Large intestine (tissue), 1 donor: ENCODE measurements around the gene TUSC2. TPM values are rescaled to one million over a fixed set of nuclear protein-coding genes. Genes with fewer than 3 reads are reported as not detected.

ENCODE experiments used
- polyA plus RNA-seq: library from polyadenylated mRNA; unstranded; fragments of 120-200 nt; gene quantifications from one replicate; pipeline ENCODE4 v1.2.1, GENCODE V29; 2013

TUSC2 gene
- polyA plus RNA-seq, 1 donor: 28.0 TPM

Other genes with a start within 250 kb of the TUSC2 start
- gene RBM5, start 239.3 kb downstream of the TUSC2 start, polyA plus RNA-seq: 272 TPM
- 8.9 TPM for gene SEMA3F, start 172.9 kb downstream of the TUSC2 start, polyA plus RNA-seq
- not detected for gene GNAT1, start 136.6 kb downstream of the TUSC2 start, polyA plus RNA-seq
- 2.0 TPM for gene SLC38A3, start 123.0 kb downstream of the TUSC2 start, polyA plus RNA-seq
- gene GNAI2, start 92.0 kb downstream of the TUSC2 start, polyA plus RNA-seq: 118 TPM
- gene SEMA3B, start 59.1 kb downstream of the TUSC2 start, polyA plus RNA-seq: 87.0 TPM
- 0.25 TPM for gene LSMEM2, start 49.1 kb downstream of the TUSC2 start, polyA plus RNA-seq
- gene IFRD2, start 35.8 kb downstream of the TUSC2 start, polyA plus RNA-seq: 55.4 TPM
- gene HYAL3, start 28.8 kb downstream of the TUSC2 start, polyA plus RNA-seq: 2.7 TPM
- gene NAA80, start 28.8 kb downstream of the TUSC2 start, polyA plus RNA-seq: 9.6 TPM
- 2.1 TPM for gene HYAL1, start 24.6 kb downstream of the TUSC2 start, polyA plus RNA-seq
- 37.2 TPM for gene HYAL2, start 5.5 kb downstream of the TUSC2 start, polyA plus RNA-seq
- gene RASSF1, start 12.6 kb upstream of the TUSC2 start, polyA plus RNA-seq: 19.5 TPM
- 0.99 TPM for gene ZMYND10, start 17.5 kb upstream of the TUSC2 start, polyA plus RNA-seq
- 20.7 TPM for gene NPRL2, start 22.6 kb upstream of the TUSC2 start, polyA plus RNA-seq
- gene CYB561D2, start 22.6 kb upstream of the TUSC2 start, polyA plus RNA-seq: 20.6 TPM
- 44.2 TPM for gene TMEM115, start 31.3 kb upstream of the TUSC2 start, polyA plus RNA-seq
- gene CACNA2D2, start 175.4 kb upstream of the TUSC2 start, polyA plus RNA-seq: 7.5 TPM
- gene C3orf18, start 239.5 kb upstream of the TUSC2 start, polyA plus RNA-seq: 6.8 TPM
- 29.9 TPM for gene HEMK1, start 241.3 kb upstream of the TUSC2 start, polyA plus RNA-seq